Putamen (tissue), 1 donor: ENCODE results near the gene GAK.

Experiments used
- DNase-seq: peaks from one replicate; pipeline ENCODE4 v3.0.0-alpha.2; 2016; ENCODE audit warnings: low spot score

Gene GAK

GRCh38 chr4:907103-907400 is 25.1 kb downstream of the GAK start:
- no peak for DNase-seq

DNA sequence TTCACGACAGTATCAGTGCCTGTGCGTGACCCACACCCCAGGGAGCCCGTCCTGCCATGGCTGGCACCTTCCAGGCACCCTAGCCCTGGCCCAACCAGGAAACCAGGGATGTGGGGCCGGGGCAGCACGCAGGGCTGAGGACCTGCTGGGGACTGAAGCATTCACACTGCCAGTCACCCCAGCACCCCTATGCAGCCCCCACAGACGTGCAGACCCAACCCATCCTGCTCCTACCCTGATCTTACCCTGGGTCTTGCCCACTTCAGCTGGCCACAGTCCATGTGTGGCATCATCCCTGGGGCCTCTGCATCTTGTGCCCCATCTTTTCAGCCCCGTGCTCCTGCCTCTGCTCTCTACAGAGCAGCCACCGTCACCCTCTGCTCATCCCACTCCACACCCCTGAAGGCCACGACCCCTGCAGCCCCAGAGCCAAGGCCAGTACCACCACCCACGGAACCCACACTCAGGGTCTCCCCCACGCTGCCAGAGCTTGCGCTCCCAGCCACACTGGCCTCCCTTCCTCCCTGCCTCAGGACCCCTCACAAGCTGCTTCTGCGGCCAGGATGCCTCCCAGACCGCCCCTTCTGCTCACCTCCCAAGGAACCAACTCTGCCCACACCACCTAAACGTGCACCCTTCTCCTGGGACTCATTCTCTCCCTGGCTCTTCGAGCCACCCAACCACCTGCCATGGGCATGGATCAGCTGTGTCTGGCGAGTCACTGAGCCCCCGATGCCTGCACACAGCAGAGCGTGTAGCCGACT is 25.6 kb downstream of the GAK start:
- no peak for DNase-seq

- DNase-seq, result no peak
Measured at GRCh38 chr4:905485-906338, 26.4 kb downstream of the GAK start.

DNA sequence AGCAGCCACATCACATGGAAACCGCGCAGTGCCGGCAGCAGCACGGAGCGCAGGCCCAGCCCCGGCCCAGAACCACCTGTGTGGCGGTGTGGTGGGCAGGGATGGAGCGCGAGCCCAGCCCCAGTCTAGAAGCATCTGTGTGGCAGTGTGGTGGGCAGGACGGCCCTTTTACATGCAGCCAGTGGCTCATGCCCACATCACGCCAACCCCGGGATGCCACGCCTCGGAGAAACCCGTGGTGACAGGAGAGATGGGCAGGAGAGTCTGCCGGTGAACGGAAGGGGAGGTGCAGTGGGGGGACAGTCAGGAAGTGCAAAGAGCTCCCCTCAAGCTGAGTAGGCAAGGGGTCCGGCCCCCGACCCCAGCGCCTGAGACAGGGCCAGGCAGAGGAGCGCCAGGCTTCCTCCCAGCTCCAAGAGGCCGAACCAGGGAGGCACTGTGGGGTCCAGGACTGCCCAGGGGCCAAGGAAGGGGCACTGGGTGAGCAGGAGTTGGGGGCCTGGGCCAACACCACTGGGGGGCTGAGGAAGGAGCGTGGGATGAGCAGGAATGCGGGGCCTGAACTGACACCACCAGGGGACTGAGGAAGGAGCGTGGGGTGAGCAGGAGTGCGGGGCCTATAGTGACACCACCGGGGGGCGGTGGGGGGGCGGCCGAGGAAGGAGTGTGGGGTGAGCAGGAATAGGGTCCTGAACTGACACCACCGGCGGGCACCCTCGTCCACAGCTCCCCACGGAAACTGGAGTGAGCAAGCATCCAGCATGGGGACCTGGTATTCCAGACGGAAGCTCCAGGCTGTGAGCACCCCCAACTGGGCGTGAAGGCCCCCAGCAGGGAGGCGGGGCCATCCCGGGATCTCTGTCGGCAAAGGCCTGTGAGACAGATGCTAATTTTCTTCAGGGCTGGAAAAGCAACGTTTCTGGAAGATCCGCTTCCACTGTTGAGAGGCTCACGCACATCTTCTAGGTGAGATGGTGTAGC is 28.8 kb downstream of the GAK start:
- DNase-seq, result no peak

DNA sequence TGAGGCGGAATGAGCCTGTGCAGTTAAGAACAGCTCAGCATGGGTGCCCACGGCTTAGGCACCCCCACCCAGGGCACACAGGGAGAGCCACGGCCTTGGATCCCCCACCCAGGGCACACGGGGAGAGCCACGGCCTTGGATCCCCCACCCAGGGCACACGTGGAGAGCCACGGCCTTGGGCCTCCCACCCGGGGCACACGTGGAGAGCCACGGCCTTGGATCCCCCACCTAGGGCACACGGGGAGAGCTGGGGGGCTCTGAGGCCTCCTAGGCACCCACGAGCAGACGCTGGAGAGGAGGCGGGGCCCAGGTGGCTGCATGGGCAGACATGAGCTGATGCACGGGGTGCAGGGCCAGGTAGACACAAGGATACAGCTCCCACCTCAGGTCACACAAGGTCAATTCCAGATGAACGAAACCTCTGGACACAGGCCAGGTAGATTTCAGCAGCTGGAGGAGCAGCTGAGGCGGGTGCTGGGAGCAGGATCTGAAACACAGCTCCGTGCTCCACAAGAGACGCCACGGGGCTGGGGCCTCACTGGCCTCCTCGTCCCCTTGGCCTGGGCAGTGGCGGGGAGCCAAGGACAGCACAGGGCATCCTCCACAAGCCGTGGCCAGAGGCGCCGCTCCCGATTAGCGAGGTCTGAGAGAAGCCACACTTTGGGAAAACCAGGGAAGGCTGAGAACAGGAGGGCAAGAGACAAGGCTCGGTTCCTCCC is 30.8 kb downstream of the GAK start:
- DNase-seq, result no peak

- DNase-seq, result no peak
Measured at GRCh38 chr4:900721-901120, 31.4 kb downstream of the GAK start.

DNA sequence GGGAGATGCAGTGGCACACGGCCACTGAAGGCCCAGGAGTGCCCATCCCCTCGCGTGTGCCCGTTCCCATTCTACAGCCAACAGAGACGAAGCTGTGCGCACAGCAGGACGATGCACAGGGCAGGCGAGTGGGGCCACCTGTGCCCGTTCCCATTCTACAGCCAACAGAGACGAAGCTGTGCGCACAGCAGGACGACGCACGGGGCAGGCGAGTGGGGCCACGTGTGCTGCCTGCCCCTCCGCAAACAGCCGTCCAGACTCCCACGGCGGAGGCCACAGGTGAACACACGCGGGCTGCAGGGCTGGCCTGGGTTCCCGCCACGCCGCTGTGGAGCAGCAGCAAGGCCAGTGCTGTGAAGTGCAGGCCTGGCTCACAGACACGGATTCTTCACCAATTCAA is 32.0 kb downstream of the GAK start:
- no peak for DNase-seq

GRCh38 chr4:899556-899906 is 32.6 kb downstream of the GAK start:
- no peak for DNase-seq

DNA sequence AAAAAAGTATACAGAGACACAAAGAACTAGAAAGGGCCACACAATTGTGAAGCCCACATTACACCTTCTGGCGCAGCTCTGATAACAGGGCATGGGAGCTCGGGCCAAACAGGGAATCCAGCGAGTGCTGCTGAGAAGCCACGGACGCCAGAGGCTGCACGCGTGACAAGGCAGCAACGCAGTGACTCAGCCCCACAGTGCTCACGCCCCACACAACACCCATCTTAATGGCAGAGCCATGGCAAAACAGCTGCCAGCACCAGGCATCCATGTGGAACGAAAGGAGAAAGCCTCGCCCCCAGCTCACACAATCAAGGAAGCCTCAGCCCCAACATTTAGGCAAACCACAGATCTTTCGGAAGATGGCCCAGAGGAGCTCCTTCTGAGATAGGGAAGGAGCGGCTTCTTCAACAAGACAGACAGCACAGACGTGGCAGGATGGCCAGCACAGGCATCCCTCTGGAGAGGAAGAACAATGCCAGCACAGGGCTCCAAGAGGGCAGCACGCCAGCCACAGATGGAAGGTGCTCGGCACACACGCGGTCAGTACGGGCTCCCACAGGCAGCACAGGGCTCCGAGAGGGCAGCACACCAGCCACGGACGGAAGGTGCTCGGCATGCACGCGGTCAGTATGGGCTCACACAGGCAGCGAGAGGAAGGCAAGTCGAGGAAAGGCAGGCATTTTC is 33.1 kb downstream of the GAK start:
- no peak for DNase-seq

- no peak for DNase-seq
Measured at GRCh38 chr4:898123-898522, 34.0 kb downstream of the GAK start.

DNA sequence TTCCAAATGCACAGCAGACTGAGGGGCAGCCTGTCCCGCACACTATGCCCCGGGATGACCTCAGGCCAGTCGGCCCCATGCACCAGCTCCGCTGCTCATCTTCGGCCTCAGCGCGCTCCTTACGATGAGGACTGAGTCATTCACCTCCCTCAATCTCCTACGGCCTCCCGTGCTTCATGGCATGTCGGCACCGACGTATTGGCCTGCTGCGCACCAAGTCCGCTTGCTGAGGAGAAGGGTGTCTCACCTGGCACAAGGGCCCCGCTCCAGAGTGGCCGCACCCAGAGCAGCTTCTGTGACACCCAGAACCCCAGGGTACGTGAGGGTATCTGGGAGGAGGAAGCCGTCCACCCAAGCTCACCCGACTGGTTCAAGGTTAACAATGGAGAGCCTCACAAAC is 35.5 kb downstream of the GAK start:
- DNase-seq, result no peak

DNA sequence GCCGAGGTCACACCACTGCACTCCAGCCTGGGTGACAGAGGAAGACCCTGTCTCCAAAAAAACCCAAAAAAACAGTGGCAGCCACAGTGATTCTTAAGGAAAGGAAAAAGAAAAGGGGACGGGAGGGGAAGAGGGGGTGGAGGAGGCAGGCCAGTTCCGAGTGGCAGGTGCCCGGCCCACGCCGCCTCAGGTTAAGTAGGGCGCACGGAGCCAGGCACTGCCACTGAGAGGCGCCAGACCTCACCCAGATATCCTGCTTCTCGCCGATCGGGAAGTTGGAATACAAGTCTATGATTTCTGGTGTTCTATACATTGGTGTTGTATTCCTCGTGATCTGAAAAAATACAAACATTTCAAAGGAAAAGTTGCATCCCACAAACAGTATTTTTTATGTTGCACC is 35.9 kb downstream of the GAK start:
- no peak for DNase-seq

DNA sequence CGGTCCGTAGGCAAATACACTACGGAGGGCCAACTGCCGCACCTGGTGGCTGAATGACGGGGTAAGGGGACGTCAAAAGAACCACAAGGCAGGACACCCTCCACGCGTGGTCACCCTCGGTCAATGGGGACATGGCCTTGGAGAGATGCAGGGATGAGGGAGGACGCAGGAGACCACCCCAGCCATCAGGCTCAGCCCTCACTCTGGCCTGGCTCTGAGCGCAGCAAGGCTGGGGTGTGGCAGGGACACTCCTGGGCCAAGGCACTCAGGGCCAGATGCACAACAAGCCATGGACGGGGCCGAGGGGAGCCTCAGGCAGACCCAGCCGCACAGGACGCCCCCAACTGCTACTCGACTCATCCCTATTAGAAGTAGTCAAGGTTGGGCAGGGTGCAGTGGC is 36.5 kb downstream of the GAK start:
- no peak for DNase-seq

DNA sequence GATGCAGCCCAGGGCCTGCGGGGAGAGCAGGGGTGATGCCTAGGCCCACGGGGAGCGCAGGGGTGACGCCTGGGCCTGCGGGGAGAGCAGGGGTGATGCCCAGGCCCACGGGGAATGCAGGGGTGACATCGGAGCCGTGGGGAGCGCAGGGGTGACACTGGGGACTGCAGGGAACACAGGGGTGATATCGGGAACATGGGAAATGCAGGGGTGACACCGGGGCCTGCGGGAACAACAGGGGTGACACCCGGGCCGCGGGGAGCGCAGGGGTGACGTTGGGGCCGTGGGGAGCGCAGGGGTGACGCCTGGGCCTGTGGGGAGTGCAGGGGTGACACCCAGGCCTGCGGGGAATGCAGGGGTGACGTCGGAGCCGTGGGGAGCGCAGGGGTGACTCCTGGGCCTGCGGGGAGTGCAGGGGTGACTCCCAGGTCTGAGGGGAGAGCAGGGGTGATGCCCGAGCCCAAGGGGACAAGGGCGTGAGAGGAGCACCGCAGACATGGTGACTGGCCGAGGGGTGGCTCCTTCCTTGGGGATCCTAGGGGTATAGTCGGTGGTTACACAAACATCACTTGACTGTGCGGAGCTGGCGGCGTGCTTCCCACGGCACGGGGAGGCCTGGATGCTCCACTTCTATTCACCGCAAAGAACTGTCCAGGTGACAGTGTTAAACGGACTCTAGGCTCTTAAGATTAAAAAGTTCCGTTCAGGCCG is 38.0 kb downstream of the GAK start:
- no peak for DNase-seq

GRCh38 chr4:893276-893994 is 38.7 kb downstream of the GAK start:
- DNase-seq, result no peak

DNA sequence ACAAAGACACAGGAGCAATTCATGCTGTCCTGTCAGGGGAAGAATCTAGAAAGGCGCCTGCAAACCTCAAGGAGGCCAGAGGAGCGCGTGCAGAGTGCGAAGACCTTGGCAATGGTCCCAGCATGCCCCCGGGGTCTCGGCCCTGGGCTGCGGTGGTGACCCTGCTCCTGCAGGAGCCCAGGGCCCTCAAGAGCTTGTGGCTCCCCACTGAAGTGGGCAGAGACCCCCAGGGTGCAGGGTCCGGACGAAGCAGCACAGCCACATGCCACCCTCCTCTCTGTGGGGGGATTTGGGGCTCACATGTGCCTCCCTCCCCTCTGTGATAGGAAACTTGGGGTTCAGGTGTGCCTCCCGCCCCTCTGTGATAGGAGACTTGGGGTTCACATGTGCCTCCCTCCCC is 39.3 kb downstream of the GAK start:
- no peak for DNase-seq

DNA sequence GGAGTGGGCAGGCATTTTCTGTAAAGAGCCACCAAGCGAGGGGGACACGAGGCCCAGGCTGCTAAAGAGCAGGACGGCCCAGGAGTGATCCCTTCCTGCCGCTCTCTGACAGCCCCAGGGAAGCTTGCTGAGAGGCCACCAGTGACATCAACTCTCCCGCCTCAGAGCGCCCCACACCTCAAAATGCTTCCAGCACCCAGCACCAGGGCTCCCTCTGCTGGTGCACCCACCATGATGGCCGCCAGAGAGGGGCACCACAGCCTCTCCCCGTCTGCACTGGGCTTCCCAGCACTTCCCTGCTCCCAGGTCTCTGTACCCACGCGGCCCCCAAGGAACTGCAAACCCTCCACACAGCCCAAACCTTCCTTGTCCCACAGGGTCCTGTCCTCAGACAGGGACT is 40.4 kb downstream of the GAK start:
- no peak for DNase-seq

- DNase-seq, result no peak
Measured at GRCh38 chr4:890036-890695, 42.0 kb downstream of the GAK start.

- DNase-seq, result no peak
Measured at GRCh38 chr4:889516-889915, 42.6 kb downstream of the GAK start.

DNA sequence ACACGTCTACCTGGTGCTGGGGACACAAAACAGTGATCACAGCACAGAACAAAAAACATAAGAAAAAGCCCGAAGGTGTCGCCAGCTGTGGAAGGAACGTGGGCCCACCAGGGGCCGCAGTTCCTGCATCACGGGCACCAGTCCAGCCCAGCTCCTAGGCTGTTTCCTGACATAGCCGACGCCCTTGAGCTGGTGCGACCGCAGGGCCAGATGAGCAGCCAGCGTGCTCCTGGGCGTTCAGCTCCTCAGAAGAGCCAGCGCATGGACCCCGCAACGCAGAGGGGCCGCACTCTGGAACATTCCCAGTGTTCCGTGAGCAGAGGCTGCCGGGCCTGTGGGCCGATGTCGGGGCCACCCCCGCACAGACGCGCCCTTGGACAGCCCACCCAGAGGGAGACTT is 44.1 kb downstream of the GAK start:
- DNase-seq, result no peak
